ENCODE measurements around the gene USF2.

DNA sequence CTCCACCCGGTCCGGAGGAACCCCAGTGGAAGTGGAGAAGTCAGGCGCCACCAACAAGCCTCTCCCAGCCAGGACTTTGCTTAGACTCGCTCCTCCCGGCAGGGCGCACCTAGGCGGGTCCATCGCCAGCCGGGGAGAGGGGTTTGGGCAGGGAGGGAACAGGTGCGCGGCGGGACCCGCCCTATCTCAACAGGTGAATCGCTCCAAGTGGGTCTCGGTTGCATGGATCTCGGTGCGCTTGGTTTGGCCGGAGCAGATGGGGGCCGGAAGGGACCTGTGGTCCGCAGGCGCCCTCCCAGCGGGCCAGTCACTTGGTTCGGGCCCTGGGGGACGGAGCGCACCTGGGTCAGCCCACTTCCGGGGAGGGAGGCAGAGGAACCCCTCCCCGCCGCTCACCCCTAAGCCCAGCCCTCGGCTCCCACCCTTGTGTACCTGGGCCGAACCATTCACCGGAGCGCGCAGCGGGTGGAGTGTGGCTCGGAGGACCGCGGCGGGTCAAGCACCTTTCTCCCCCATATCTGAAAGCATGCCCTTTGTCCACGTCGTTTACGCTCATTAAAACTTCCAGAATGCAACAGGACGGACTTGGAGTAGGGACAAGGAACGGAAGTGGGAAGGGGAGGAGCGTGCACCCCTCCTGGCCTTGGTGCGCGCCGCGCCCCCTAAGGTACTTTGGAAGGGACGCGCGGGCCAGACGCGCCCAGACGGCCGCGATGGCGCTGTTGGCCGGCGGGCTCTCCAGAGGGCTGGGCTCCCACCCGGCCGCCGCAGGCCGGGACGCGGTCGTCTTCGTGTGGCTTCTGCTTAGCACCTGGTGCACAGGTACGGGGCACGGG is 20.2 kb upstream of the USF2 start, which contains the start of gene LSR:
- TF ChIP-seq CTCF (IDR thresholded peaks at IDR 0.05) (no peak), POLR2A (IDR thresholded peaks at IDR 0.05) (no peak)
